Esophagus squamous epithelium (tissue), 5 donors: ENCODE results near the gene FAM107B. TPM values are rescaled to one million over a fixed set of nuclear protein-coding genes. Genes with fewer than 3 reads are reported as not detected.

Experiments used
- DNase-seq: peaks from one replicate; lab custom pipeline; 2025; lab: John Stamatoyannopoulos, UW
- H3K27ac ChIP-seq, 4 donors: fragments of 200-600 bp; sonication (generic); one replicate each; pipeline ENCODE4 v1.5.1; 2016 to 2019; ENCODE audit warnings: mild to moderate bottlenecking in 1 of 4
- H3K27me3 ChIP-seq, 4 donors: fragments of 200-600 bp; sonication (generic); 1 replicate in 3 of 4; 2 replicates in 1 of 4; pipeline versions ENCODE4 v1.5.1 to v1.6.0; 2017 to 2021; ENCODE audit warnings: antibody characterized with exemption in 1 of 4
- H3K36me3 ChIP-seq, 3 donors: fragments of 200-600 bp; sonication (generic); one replicate each; pipeline ENCODE4 v1.5.1; 2016 to 2019
- H3K4me1 ChIP-seq, 3 donors: fragments of 200-600 bp; sonication (generic); one replicate each; pipeline ENCODE4 v1.5.1; 2017 to 2019
- H3K4me3 ChIP-seq, 4 donors: fragments of 200-600 bp; sonication (generic); 1 replicate in 3 of 4; 2 replicates in 1 of 4; pipeline ENCODE4 v1.5.1; 2016 to 2019; ENCODE audit warnings: mild to moderate bottlenecking in 2 of 4, moderate library complexity in 1 of 4
- H3K9me3 ChIP-seq, 3 donors: fragments of 200-600 bp; sonication (generic); one replicate each; pipeline ENCODE4 v1.5.1; 2016 to 2019
- POLR2A ChIP-seq, 4 donors: fragments of 450-650 bp; IDR thresholded peaks; one replicate each; pipeline ENCODE4 v1.6.1; 2017; ENCODE audit warnings: antibody characterized with exemption in 4 of 4, mild to moderate bottlenecking in 4 of 4, moderate library complexity in 3 of 4
- WGBS, 2 donors: methylation state at CpG; one replicate each; pipeline ENCODE4 v1.1.5; 2018; 5-methylcytosine and 5-hydroxymethylcytosine counted together
- intact Hi-C: fragments of 100-400 bp; cut with DNase I; formaldehyde crosslinking; loops from one replicate; pipeline ENCODE4 v1.15.0; 2022
- total RNA-seq, 4 donors: library from RNA; depleted of rRNA; stranded (reverse); fragments of >200 nt; gene quantifications; one replicate each; pipeline ENCODE4 v1.1.0, GENCODE V29; 2016
- TF ChIP-seq, protein P1 (sequence below), 6 experiments: fragments of 450-650 bp in 4 of 6; fragments of 200-600 bp in 2 of 6; sonication (generic) in 2 of 6; IDR thresholded peaks; one replicate each; pipeline ENCODE4 v1.5.1; 2016 to 2019; ENCODE audit warnings: antibody characterized with exemption in 6 of 6, mild to moderate bottlenecking in 4 of 6, moderate library complexity in 4 of 6
- donor health status: DM: yes; HTN: yes; CAD: no.

Gene FAM107B
- total RNA-seq, 4 donors from 2014 or later, result 6.7 to 17.0 (median 12.9) TPM

DNA sequence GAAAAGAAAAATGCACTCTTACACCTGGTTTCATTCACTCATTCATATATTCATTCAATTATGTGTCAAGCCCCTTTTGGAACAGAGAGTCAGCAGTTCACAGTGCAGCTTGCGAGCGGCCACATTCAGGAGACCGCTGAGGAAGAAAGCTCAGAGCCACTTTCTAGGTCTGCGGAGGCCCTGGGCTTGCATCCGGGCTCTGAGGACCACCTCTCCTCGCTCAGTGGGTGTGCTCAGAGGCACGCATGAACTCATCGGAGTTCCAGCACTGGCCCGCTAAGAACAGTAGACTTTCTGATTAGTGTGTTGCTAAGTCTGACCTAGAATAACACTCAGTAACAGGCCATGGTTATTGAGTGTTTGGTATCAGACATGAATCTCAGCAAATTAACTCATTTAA is 1.8 kb upstream of the FAM107B start:
- Histone ChIP-seq H3K27me3 (no peaks in the 10 kb centered on the region), H3K4me3 (no peak overlapping the region), H3K36me3 (no peaks in the 10 kb centered on the region), H3K4me1 (peaks cover 0 to 12% (median 0%) of the 10 kb centered on the region in 3 donors), H3K9me3 (no peaks in the 10 kb centered on the region), H3K27ac (no peak overlapping the region)
- DNase-seq, result no peak
- 76 to 94% methylated on average over 6 to 9 of the region's 9 CpGs for WGBS, 2 donors
- TF ChIP-seq POLR2A (IDR thresholded peaks at IDR 0.05), result no peak
- TF ChIP-seq, protein P1, sequence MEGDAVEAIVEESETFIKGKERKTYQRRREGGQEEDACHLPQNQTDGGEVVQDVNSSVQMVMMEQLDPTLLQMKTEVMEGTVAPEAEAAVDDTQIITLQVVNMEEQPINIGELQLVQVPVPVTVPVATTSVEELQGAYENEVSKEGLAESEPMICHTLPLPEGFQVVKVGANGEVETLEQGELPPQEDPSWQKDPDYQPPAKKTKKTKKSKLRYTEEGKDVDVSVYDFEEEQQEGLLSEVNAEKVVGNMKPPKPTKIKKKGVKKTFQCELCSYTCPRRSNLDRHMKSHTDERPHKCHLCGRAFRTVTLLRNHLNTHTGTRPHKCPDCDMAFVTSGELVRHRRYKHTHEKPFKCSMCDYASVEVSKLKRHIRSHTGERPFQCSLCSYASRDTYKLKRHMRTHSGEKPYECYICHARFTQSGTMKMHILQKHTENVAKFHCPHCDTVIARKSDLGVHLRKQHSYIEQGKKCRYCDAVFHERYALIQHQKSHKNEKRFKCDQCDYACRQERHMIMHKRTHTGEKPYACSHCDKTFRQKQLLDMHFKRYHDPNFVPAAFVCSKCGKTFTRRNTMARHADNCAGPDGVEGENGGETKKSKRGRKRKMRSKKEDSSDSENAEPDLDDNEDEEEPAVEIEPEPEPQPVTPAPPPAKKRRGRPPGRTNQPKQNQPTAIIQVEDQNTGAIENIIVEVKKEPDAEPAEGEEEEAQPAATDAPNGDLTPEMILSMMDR (IDR thresholded peaks at IDR 0.05), result no peak
- intact Hi-C loops, result no loop called here

DNA sequence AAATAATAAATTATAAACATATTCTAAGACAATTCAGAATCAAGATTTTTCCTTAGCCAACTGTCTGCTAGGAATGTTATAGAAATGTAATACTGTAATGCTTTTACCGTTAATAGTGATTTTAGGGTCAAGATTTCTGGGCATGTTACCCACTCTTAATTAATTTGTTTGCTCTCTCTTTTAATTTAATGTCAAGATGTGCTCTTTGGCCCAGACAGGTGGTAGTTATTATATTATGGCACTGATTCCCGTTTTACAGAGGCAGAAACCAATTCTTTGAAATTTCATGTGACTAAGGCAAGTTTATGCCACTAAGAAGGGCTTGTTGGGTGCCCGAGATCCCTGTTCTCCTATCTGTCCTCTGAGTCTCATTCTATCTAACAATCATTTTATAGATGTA is 959 bp upstream of the FAM107B start:
- Histone ChIP-seq H3K4me3 (peak overlapping the region in 2 of 4 donors; percentile 22 to 27), H3K36me3 (no peaks in the 10 kb centered on the region), H3K9me3 (no peaks in the 10 kb centered on the region), H3K27ac (peak overlapping the region in 1 of 4 donors; percentile 62), H3K27me3 (no peaks in the 10 kb centered on the region), H3K4me1 (peaks cover 0 to 12% (median 0%) of the 10 kb centered on the region in 3 donors)
- TF ChIP-seq, protein P1 (IDR thresholded peaks at IDR 0.05), result no peak
- TF ChIP-seq POLR2A (IDR thresholded peaks at IDR 0.05), result no peak
- WGBS, 2 donors, result 63 to 82% methylated on average over 3 of the region's 3 CpGs
- DNase-seq, result no peak
- intact Hi-C loops, result no loop called here

DNA sequence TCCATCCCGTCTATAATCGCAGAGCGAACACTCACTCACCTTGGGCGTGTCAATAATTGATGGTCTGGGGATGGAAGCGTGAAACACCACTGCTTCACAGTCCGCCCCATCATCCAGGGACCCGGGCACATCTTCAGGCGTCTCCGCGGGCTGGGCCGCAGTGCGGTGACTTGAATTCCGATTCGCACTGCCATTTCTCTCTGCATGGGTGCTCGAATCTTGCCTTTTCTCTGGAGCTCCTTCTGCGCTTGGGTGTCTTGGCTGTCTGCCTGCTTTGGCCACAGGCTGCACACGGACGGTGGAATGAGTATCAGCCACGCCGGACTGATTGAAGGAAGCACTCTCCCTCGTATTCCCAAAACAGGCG is 500 bp downstream of the FAM107B start:
- DNase-seq, result no peak
- H3K4me3 ChIP-seq, result peak overlapping the region in 3 of 4 donors; percentile 22 to 53 (median 27)
- TF ChIP-seq, protein P1 (IDR thresholded peaks at IDR 0.05), result no peak
- TF ChIP-seq POLR2A (IDR thresholded peaks at IDR 0.05), result no peak
- H3K27me3 ChIP-seq, result no peaks in the 10 kb centered on the region
- no peaks in the 10 kb centered on the region for H3K36me3 ChIP-seq
- no peaks in the 10 kb centered on the region for H3K9me3 ChIP-seq
- WGBS, 2 donors, result 61 to 97% methylated on average over 7 to 9 of the region's 22 CpGs
- H3K27ac ChIP-seq, result peak overlapping the region in 3 of 4 donors; percentile 35 to 80 (median 62)
- intact Hi-C loops, result no loop called here
- peaks cover 0 to 11% (median 0%) of the 10 kb centered on the region in 3 donors for H3K4me1 ChIP-seq

DNA sequence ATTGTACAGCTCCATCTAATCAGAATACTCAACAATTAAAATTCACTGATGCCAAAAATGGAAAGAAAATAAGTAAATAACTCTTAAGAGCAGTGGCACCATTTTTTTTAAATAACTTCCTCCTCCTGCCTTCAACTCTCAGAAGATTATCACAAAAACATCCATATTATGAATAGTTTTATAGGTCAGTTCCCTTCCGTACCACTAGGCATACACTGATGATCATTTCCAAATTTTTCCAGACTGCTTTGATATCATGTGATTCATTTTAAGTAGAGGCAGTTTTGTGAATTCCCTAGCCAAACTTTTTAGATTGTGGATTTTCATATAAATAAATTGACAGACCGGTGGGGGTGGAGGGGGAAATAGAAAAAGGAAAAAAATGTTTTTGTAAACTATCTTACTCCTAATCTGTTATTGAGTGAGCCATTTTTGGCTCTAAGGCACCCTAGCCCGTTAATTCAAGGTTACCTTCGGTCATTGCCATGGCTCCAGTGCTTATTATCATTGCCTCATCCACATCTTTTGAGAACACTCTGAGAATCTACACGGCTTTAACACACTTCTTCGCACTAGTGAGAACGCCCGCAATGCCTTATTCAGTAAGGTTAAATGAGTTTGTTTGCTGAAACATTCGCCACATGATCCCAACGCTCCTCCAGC is 1.0 kb downstream of the FAM107B start:
- 78 to 79% methylated on average over 10 of the region's 10 CpGs for WGBS, 2 donors
- Histone ChIP-seq H3K4me3 (peak overlapping the region in 3 of 4 donors; percentile 22 to 53 (median 27)), H3K4me1 (peaks cover 0 to 5% (median 0%) of the 10 kb centered on the region in 3 donors), H3K27ac (peak overlapping the region in 3 of 4 donors; percentile 35 to 80 (median 62)), H3K9me3 (no peaks in the 10 kb centered on the region), H3K36me3 (no peaks in the 10 kb centered on the region), H3K27me3 (no peaks in the 10 kb centered on the region)
- no peak for TF ChIP-seq POLR2A (IDR thresholded peaks at IDR 0.05)
- TF ChIP-seq, protein P1 (IDR thresholded peaks at IDR 0.05), result peak in 4 of 6 experiments; percentile 6 to 44 (median 20)
- intact Hi-C loops, result no loop called here
- DNase-seq, result no peak

DNA sequence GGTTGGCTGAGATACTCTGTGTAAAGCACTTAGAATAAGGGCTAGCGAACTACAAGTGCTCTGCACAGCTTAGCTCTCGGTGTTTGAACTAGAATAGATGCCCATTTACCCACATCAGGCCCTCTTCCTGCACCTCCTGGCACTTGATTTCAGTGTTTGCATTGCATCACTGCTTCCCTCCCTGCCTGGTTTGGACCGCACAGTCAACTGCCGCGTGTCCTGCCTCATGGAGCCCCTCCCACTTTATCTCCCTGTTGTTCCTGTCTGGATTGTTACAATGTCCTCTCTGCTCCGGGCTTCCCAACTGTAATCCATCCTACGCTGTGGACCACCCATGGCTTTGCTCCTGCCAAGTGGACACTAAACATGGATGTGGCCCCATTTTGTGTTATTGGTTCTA is 2.3 kb downstream of the FAM107B start:
- peak overlapping the region in 3 of 4 donors; percentile 3 to 62 (median 21) for H3K27ac ChIP-seq
- H3K36me3 ChIP-seq, result no peaks in the 10 kb centered on the region
- no peak for DNase-seq
- TF ChIP-seq, protein P1 (IDR thresholded peaks at IDR 0.05), result no peak
- no peak for TF ChIP-seq POLR2A (IDR thresholded peaks at IDR 0.05)
- H3K9me3 ChIP-seq, result no peaks in the 10 kb centered on the region
- no peaks in the 10 kb centered on the region for H3K27me3 ChIP-seq
- intact Hi-C loops, result no loop called here
- no peaks in the 10 kb centered on the region for H3K4me1 ChIP-seq
- WGBS, 2 donors, result 61 to 76% methylated on average over 7 of the region's 7 CpGs
- no peak overlapping the region for H3K4me3 ChIP-seq
